GM12878 (cell line): ENCODE results near the gene CTNNA3. TPM values are rescaled to one million over a fixed set of nuclear protein-coding genes. Genes with fewer than 3 reads are reported as not detected.

Source experiments
- ATAC-seq: fragments of 200-7000 bp; cut with Tn5 transposase; 3 replicates; pipeline ENCODE4 v1.9.1; 2020; ENCODE audit warnings: mild to moderate bottlenecking, moderate library complexity
- BruUV-seq: library from RNA; stranded (reverse); fragments of 400-500 nt; replicated peaks from 2 replicates; lab custom pipeline; 2021; lab: Mats Ljungman, UMichigan
- CTCF ChIA-PET: fragments of 300-600 bp; sonication (Branson Sonifier 250); formaldehyde crosslinking; extraction: SDS; loops from one replicate; lab custom pipeline; 2021; ENCODE audit warnings: inconsistent platforms; lab: Yijun Ruan, JAX
- POLR2A ChIA-PET: fragments of 350-600 bp; formaldehyde crosslinking; extraction: SDS; loops from one replicate; lab custom pipeline; 2021; ENCODE audit warnings: inconsistent platforms; lab: Charles Lee
- RAD21 ChIA-PET: fragments of 300-600 bp; sonication (Branson Sonifier 250); formaldehyde crosslinking; loops from one replicate; lab custom pipeline; 2023; ENCODE audit warnings: antibody characterized with exemption; ENCODE audit not compliant: unreplicated experiment; lab: Charles Lee
- SMC1A ChIA-PET: fragments of 300-600 bp; sonication (Branson Sonifier 250); formaldehyde crosslinking; loops from one replicate; lab custom pipeline; 2023; ENCODE audit not compliant: unreplicated experiment, uncharacterized antibody; lab: Charles Lee
- DNase-seq: peaks from one replicate; pipeline ENCODE4 v3.0.0-alpha.2; 2011; ENCODE audit warnings: low read depth, low spot score
- FAIRE-seq: peaks from 3 replicates; lab custom pipeline; 2011; peaks lifted over from hg19 to GRCh38; lab: Jason Lieb, UNC
- H2AFZ ChIP-seq: 2 replicates; pipeline ENCODE4 v1.6.0; 2011; ENCODE audit warnings: low read depth, low read length, control low read depth; ENCODE audit not compliant: control insufficient read depth
- H3K27ac ChIP-seq: 2 replicates; pipeline ENCODE4 v1.5.1; 2011; ENCODE audit warnings: control low read depth; ENCODE audit not compliant: control insufficient read depth, insufficient read depth
- H3K27me3 ChIP-seq, 2 experiments: replicated peaks in 1 of 2; 2 replicates each; pipeline versions ENCODE4 v1.6.0 to v1.6.1; 2011; ENCODE audit warnings: low read length in 1 of 2; ENCODE audit not compliant: control insufficient read depth in 2 of 2, insufficient read depth in 2 of 2
- H3K36me3 ChIP-seq, 2 experiments: 2 replicates each; pipeline ENCODE4 v1.5.1; 2011; ENCODE audit warnings: low read length in 1 of 2; ENCODE audit not compliant: control insufficient read depth in 2 of 2, insufficient read depth in 2 of 2
- H3K4me1 ChIP-seq: 2 replicates; pipeline ENCODE4 v1.6.1; 2011; ENCODE audit warnings: mild to moderate bottlenecking, low read length, moderate library complexity, mixed read lengths; ENCODE audit not compliant: control insufficient read depth, insufficient read depth
- H3K4me2 ChIP-seq: 2 replicates; pipeline ENCODE4 v1.6.0; 2011; ENCODE audit warnings: control low read depth; ENCODE audit not compliant: control insufficient read depth, insufficient read depth
- H3K4me3 ChIP-seq: fragments of 200-600 bp; sonication (generic); 2 replicates; pipeline ENCODE4 v1.5.1; 2016
- H3K79me2 ChIP-seq: 2 replicates; pipeline ENCODE4 v1.6.0; 2011; ENCODE audit warnings: low read length; ENCODE audit not compliant: control insufficient read depth, insufficient read depth
- H3K9ac ChIP-seq: 2 replicates; pipeline ENCODE4 v1.8.0; 2011; ENCODE audit warnings: low read length, control low read depth, mixed read lengths; ENCODE audit not compliant: control insufficient read depth, insufficient read depth
- H3K9me3 ChIP-seq: replicated peaks from 3 replicates; pipeline ENCODE4 v1.5.1; 2011; ENCODE audit warnings: mild to moderate bottlenecking, low read length; ENCODE audit not compliant: control insufficient read depth, insufficient read depth
- H4K20me1 ChIP-seq: 2 replicates; pipeline ENCODE4 v1.6.0; 2011; ENCODE audit not compliant: control insufficient read depth, insufficient read depth
- BMI1 ChIP-seq: fragments of 450-650 bp; IDR thresholded peaks from 2 replicates; pipeline ENCODE4 v1.6.1; 2016; ENCODE audit warnings: mild to moderate bottlenecking, moderate library complexity, borderline replicate concordance
- CEBPB ChIP-seq, 2 experiments: fragments of 150-350 bp in 1 of 2; IDR thresholded peaks; 2 replicates each; pipeline ENCODE4 v1.6.1; 2012 to 2014; ENCODE audit warnings: low read depth in 2 of 2, low read length in 2 of 2, borderline replicate concordance in 1 of 2, inconsistent platforms in 1 of 2
- E4F1 ChIP-seq: fragments of 450-650 bp; IDR thresholded peaks from 2 replicates; pipeline ENCODE4 v1.6.1; 2018; ENCODE audit warnings: borderline replicate concordance, mild to moderate bottlenecking; ENCODE audit not compliant: partially characterized antibody
- ESRRA ChIP-seq: IDR thresholded peaks from 2 replicates; pipeline ENCODE4 v1.6.1; 2012; ENCODE audit warnings: mild to moderate bottlenecking, low read length, improper control_type of control experiment
- GABPA ChIP-seq: IDR thresholded peaks from 2 replicates; pipeline ENCODE4 v1.6.1; 2014; ENCODE audit warnings: antibody characterized with exemption, low read depth, mild to moderate bottlenecking, inconsistent platforms
- GATAD2B ChIP-seq: fragments of 450-650 bp; conservative IDR thresholded peaks from 2 replicates; pipeline ENCODE4 v1.6.1; 2017; ENCODE audit warnings: low read depth, mild to moderate bottlenecking, moderate library complexity
- PAX8 ChIP-seq: fragments of 450-650 bp; IDR thresholded peaks from 2 replicates; pipeline ENCODE4 v1.6.1; 2017; ENCODE audit warnings: mild to moderate bottlenecking, moderate library complexity
- RBBP5 ChIP-seq: fragments of 200-600 bp; sonication (generic); conservative IDR thresholded peaks from 2 replicates; pipeline ENCODE4 v1.6.1; 2016
- SRF ChIP-seq, 2 experiments: IDR thresholded peaks; 2 replicates each; pipeline ENCODE4 v1.6.1; 2011; ENCODE audit warnings: low read depth in 2 of 2, low read length in 2 of 2, mild to moderate bottlenecking in 1 of 2, moderate library complexity in 1 of 2
- SUPT20H ChIP-seq: IDR thresholded peaks from 2 replicates; pipeline ENCODE4 v1.6.1; 2011; ENCODE audit warnings: low read depth, mild to moderate bottlenecking, low read length, moderate library complexity, borderline replicate concordance; ENCODE audit not compliant: control insufficient read depth
- ZNF24 ChIP-seq: fragments of 450-650 bp; IDR thresholded peaks from 2 replicates; pipeline ENCODE4 v1.6.1; 2017; ENCODE audit warnings: antibody characterized with exemption, mild to moderate bottlenecking
- WGBS: methylation state at CpG from one replicate; pipeline ENCODE4 v1.1.6; 2016; ENCODE audit warnings: low lambda C conversion rate; ENCODE audit not compliant: insufficient replicate concordance, insufficient coverage; ENCODE audit errors: missing lambda C conversion rate; 5-methylcytosine and 5-hydroxymethylcytosine counted together
- in situ Hi-C: fragments of 300-500 bp; cut with MboI; formaldehyde crosslinking; loops from 9 replicates; pipeline ENCODE4 v1.14.3; 2018; ENCODE audit warnings: mixed read lengths
- intact Hi-C: fragments of 100-400 bp; cut with micrococcal nuclease; formaldehyde crosslinking; loops from one replicate; pipeline ENCODE4 v1.14.2; 2022; ENCODE audit not compliant: unreplicated experiment
- polyA plus RNA-seq, 11 experiments: library from polyadenylated mRNA; depleted of rRNA in 4 of 11; unstranded in 6 of 11; stranded (reverse) in 5 of 11; fragments of >200 nt; fragmentation: Nextera tagmentation in 4 of 11; fragmentation: Illumina TruSeq in 1 of 11; extraction: Ambion mirVana in 4 of 11; extraction: Trizol in 1 of 11; gene quantifications; 1 replicate in 1 of 11; 2 replicates in 10 of 11; pipeline versions ENCODE4 v1.2.1 to v1.2.3, GENCODE V29; 2011 to 2016; ENCODE audit warnings: inconsistent platforms in 2 of 11, missing spikeins in 2 of 11, low read depth in 1 of 11
- total RNA-seq, 4 experiments: library from RNA; depleted of rRNA in 3 of 4; stranded (reverse); fragments of >200 nt in 3 of 4; fragmentation: Illumina TruSeq in 1 of 4; extraction: Trizol in 1 of 4; gene quantifications; 2 replicates each; pipeline versions ENCODE4 v1.2.1 to v1.2.3, GENCODE V29; 2013 to 2021

The CTNNA3 gene
- total and polyA plus RNA-seq, 10 of the 15 experiments (the other 5 are each of a cell fraction or from before 2014, with no cell fraction given): under 0.01 to 4.5 (median 0.22) TPM; not detected in 2

GRCh38 chr10:67222934-67223333 is 473.1 kb downstream of the CTNNA3 start:
- in situ Hi-C loops: no loop called here
- TF ChIP-seq GABPA (no peak), ZNF24 (no peak), ESRRA (no peak), CEBPB (IDR thresholded peaks at IDR 0.05; ENCODE audit: borderline replicate concordance in 1 of 2, low read depth in 2 of 2, low read length in 2 of 2) (no peak), SRF (IDR thresholded peaks at IDR 0.05; ENCODE audit: low read depth in 2 of 2, low read length in 2 of 2) (no peak)
- no peaks in the 10 kb centered on the region for H3K36me3 ChIP-seq
- no peak for ATAC-seq
- no peak for FAIRE-seq
- no peak overlapping the region for H3K9ac ChIP-seq
- POLR2A ChIA-PET: no interaction called here
- SMC1A ChIA-PET: interaction anchor here (0.7 to 1.9 kb wide), 4 partner anchors 15 to 34 kb away, joined by 3 to 6 read pairs (median 4); no protein-coding TSS in a partner anchor
- H3K4me1 ChIP-seq: no peaks in the 10 kb centered on the region
- no peak overlapping the region for H3K27ac ChIP-seq
- 0% methylated on average over 3 of the region's 3 CpGs for WGBS
- no peak overlapping the region for H3K4me3 ChIP-seq
- no TSS peak for BruUV-seq
- H2AFZ ChIP-seq: no peak overlapping the region
- RAD21 ChIA-PET: interaction anchor here (0.8 to 1.4 kb wide), 2 partner anchors 41 to 554 kb away, joined by 3 read pairs; no protein-coding TSS in a partner anchor
- no peaks in the 10 kb centered on the region for H4K20me1 ChIP-seq
- DNase-seq: no peak
- intact Hi-C loops: no loop called here
- no peaks in the 10 kb centered on the region for H3K27me3 ChIP-seq
- CTCF ChIA-PET: interaction anchor here (1.1 to 1.4 kb wide), 2 partner anchors 9 to 83 kb away, joined by 3 to 5 read pairs; no protein-coding TSS in a partner anchor
- H3K4me2 ChIP-seq: no peak overlapping the region
- no peaks in the 10 kb centered on the region for H3K9me3 ChIP-seq
- no peaks in the 10 kb centered on the region for H3K79me2 ChIP-seq

GRCh38 chr10:67221939-67222494 is 474.0 kb downstream of the CTNNA3 start:
- no peak overlapping the region for H3K9ac ChIP-seq
- no TSS peak for BruUV-seq
- H3K27ac ChIP-seq: no peak overlapping the region
- H3K36me3 ChIP-seq: no peaks in the 10 kb centered on the region
- ATAC-seq: peak; percentile 55
- H3K4me2 ChIP-seq: no peak overlapping the region
- ChIA-PET POLR2A (interaction anchor here (0.7 kb wide), 1 partner anchor 284 kb away, joined by 3 read pairs; no protein-coding TSS in a partner anchor), RAD21 (interaction anchor here (0.5 to 1.4 kb wide), 7 partner anchors 8 to 555 kb away, joined by 3 to 6 read pairs (median 3); no protein-coding TSS in a partner anchor), SMC1A (interaction anchor here (1.1 to 1.9 kb wide), 8 partner anchors 10 to 265 kb away, joined by 3 to 6 read pairs (median 4); no protein-coding TSS in a partner anchor), CTCF (interaction anchor here (1.4 kb wide), 1 partner anchor 84 kb away, joined by 5 read pairs; no protein-coding TSS in a partner anchor)
- intact Hi-C loops: no loop called here
- in situ Hi-C loops: no loop called here
- H3K79me2 ChIP-seq: no peaks in the 10 kb centered on the region
- H3K4me1 ChIP-seq: no peaks in the 10 kb centered on the region
- 38% methylated on average over 4 of the region's 4 CpGs for WGBS
- H4K20me1 ChIP-seq: no peaks in the 10 kb centered on the region
- no peak overlapping the region for H3K4me3 ChIP-seq
- no peak for FAIRE-seq
- no peaks in the 10 kb centered on the region for H3K27me3 ChIP-seq
- DNase-seq: no peak
- no peaks in the 10 kb centered on the region for H3K9me3 ChIP-seq
- H2AFZ ChIP-seq: no peak overlapping the region
- no peak for TF ChIP-seq PAX8
- no peak for TF ChIP-seq GATAD2B
- no peak for TF ChIP-seq RBBP5
- TF ChIP-seq BMI1: no peak
- TF ChIP-seq SUPT20H: no peak
- no peak for TF ChIP-seq E4F1
